H1 (cell line): ENCODE results near the gene PDGFB. TPM values are rescaled to one million over a fixed set of nuclear protein-coding genes. Genes with fewer than 3 reads are reported as not detected.

Experiments used
- POLR2A ChIP-seq, 2 experiments: IDR thresholded peaks; 1 replicate in 1 of 2; 2 replicates in 1 of 2; pipeline ENCODE4 v1.6.1; 2011; ENCODE audit warnings: low read depth in 2 of 2, low read length in 2 of 2, mild to moderate bottlenecking in 2 of 2; ENCODE audit errors: control extremely low read depth in 1 of 2
- ZNF274 ChIP-seq: IDR thresholded peaks from 2 replicates; pipeline ENCODE4 v1.7.0; 2012; ENCODE audit warnings: low read length, borderline replicate concordance; ENCODE audit errors: extremely low read depth
- polyA plus RNA-seq, 7 experiments: library from polyadenylated mRNA; depleted of rRNA in 3 of 7; stranded (reverse) in 5 of 7; unstranded in 2 of 7; fragments of >200 nt in 5 of 7; fragments of 200-250 nt in 2 of 7; gene quantifications; 1 replicate in 5 of 7; 2 replicates in 1 of 7; 4 replicates in 1 of 7; pipeline versions ENCODE4 v1.2.1 to v1.2.3, GENCODE V29; 2011 to 2013; ENCODE audit warnings: missing spikeins in 2 of 7, mixed read lengths in 2 of 7
- total RNA-seq: library from RNA; stranded (reverse); fragmentation: NEBNext Ultra II Directional; extraction: Animal tissue kit (Norgen Biotek cat#: 25700); gene quantifications from 2 replicates; pipeline ENCODE4 v1.2.1, GENCODE V29; 2021
- TF ChIP-seq, protein P1 (sequence below): IDR thresholded peaks from 2 replicates; pipeline ENCODE4 v1.6.1; 2012; ENCODE audit warnings: inconsistent platforms

Gene PDGFB
- total and polyA plus RNA-seq, 2 of the 8 experiments (the other 6 are each of a cell fraction or from before 2014, with no cell fraction given) = 3.9 to 8.5 TPM

- TF ChIP-seq, protein P1, sequence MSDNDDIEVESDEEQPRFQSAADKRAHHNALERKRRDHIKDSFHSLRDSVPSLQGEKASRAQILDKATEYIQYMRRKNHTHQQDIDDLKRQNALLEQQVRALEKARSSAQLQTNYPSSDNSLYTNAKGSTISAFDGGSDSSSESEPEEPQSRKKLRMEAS = peak; percentile 15; the same call in 1 of the 2 replicates
- TF ChIP-seq POLR2A (IDR thresholded peaks at IDR 0.05; ENCODE audit: control extremely low read depth in 1 of 2, low read depth in 2 of 2, low read length in 2 of 2) = peak in 1 of 2 experiments; percentile 30; a peak in 1 of 3 replicates
- no peak for TF ChIP-seq ZNF274
These were observed 3.7 kb downstream of the PDGFB start (continued) for GRCh38 chr22:39240831-39241793.
